ENCODE data around the gene LUM. TPM values are rescaled to one million over a fixed set of nuclear protein-coding genes. Genes with fewer than 3 reads are reported as not detected.

The LUM gene
- total RNA-seq, 3 donors from 2014 or later (not counting 1 experiment from before 2014, with no cell fraction given) = not detected

DNA sequence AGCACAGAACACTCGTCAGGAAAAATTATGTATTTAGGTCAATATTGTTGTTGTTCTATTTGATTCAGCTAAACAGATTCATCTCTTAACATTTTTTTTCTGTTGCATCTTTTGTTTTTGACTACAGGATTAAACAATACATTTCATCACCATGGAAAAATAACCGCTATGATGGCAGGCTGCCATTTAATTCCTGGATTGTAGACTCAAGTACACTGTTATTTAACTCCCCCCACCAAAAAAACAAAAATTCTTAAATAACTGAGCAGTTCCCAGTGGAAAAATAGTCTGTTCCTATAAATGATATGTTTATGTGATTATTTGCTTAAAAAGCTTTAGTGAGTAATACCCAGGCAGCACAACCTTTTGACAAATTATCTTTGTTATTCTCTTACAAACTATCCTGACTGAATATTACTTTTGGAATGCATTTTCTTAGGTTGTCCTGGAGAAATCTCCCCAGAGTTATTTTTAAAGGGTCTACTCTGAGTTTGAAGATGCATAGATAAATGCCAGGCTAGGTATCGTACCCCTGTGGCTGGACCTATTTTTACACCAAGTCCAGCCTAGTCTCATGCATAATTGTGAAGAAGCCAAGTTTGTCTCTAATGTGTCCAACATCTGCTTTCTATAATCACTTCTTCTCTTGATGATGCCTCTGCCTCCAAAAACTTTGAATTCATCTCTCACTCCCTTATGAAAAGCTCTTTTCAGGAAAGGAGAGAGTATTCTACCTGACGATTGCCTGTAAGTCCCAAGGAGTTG is 57.2 kb downstream of the LUM start:
- H3K27me3 Mint-ChIP-seq (ENCODE audit: low read depth in 2 of 2) = no peaks in the 10 kb centered on the region
- ATAC-seq = no peak
- Histone ChIP-seq H3K9me3 (ENCODE audit: control insufficient read depth, insufficient read depth, low read length) (no peaks in the 10 kb centered on the region), H3K27ac (ENCODE audit: low read length) (no peak overlapping the region), H3K4me1 (ENCODE audit: control insufficient read depth, insufficient read depth, low read length) (no peaks in the 10 kb centered on the region), H3K36me3 (ENCODE audit: control insufficient read depth, insufficient read depth, low read length) (no peaks in the 10 kb centered on the region), H3K27me3 (ENCODE audit: control insufficient read depth, insufficient read depth, low read length) (no peaks in the 10 kb centered on the region), H3K4me3 (ENCODE audit: low read length) (no peak overlapping the region)
- 80% methylated on average over 2 of the region's 4 CpGs for WGBS (ENCODE audit: insufficient coverage)
- TF ChIP-seq, protein P1, sequence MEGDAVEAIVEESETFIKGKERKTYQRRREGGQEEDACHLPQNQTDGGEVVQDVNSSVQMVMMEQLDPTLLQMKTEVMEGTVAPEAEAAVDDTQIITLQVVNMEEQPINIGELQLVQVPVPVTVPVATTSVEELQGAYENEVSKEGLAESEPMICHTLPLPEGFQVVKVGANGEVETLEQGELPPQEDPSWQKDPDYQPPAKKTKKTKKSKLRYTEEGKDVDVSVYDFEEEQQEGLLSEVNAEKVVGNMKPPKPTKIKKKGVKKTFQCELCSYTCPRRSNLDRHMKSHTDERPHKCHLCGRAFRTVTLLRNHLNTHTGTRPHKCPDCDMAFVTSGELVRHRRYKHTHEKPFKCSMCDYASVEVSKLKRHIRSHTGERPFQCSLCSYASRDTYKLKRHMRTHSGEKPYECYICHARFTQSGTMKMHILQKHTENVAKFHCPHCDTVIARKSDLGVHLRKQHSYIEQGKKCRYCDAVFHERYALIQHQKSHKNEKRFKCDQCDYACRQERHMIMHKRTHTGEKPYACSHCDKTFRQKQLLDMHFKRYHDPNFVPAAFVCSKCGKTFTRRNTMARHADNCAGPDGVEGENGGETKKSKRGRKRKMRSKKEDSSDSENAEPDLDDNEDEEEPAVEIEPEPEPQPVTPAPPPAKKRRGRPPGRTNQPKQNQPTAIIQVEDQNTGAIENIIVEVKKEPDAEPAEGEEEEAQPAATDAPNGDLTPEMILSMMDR (IDR thresholded peaks at IDR 0.05) = no peak
- H3K27ac Mint-ChIP-seq = no peak overlapping the region
- no peak for DNase-seq
- no peaks in the 10 kb centered on the region for H3K9me3 Mint-ChIP-seq
- H3K36me3 Mint-ChIP-seq = no peaks in the 10 kb centered on the region
- intact Hi-C loops (cut with micrococcal nuclease) = no loop called here
- no peak overlapping the region for H3K4me3 Mint-ChIP-seq
- no peaks in the 10 kb centered on the region for H3K4me1 Mint-ChIP-seq

Other genes with a start within 250 kb of the LUM start
- not detected for gene CCER1, start 156.3 kb downstream of the LUM start, total RNA-seq
- not detected for gene EPYC, start 106.5 kb downstream of the LUM start, total RNA-seq
- not detected for gene KERA, start 53.5 kb downstream of the LUM start, total RNA-seq
- gene DCN, start 71.3 kb upstream of the LUM start, total RNA-seq = under 1 TPM in 1 of 3 donors, not detected in 2; 0.90 TPM